HepG2 (cell line): ENCODE data around the gene TNFSF13. TPM values are rescaled to one million over a fixed set of nuclear protein-coding genes. Genes with fewer than 3 reads are reported as not detected.
A peak's percentile ranks its signal among the peaks of the same experiment; 100 is the strongest.

Experiments
- CEBPB ChIP-seq: IDR thresholded peaks from 2 replicates; pipeline ENCODE4 v1.6.1; 2011; ENCODE audit warnings: low read depth, low read length, improper control_type of control experiment, borderline replicate concordance
- DR1 ChIP-seq: sonication (generic); formaldehyde crosslinking; IDR thresholded peaks from 2 replicates; pipeline ENCODE4 v1.8.0; 2021; ENCODE audit warnings: mild to moderate bottlenecking, missing genetic modification reagents, inconsistent platforms
- NFYC ChIP-seq: IDR thresholded peaks from 2 replicates; pipeline ENCODE4 v1.6.1; 2016; ENCODE audit warnings: missing genetic modification reagents, missing compliant biosample characterization
- RFX1 ChIP-seq: fragments of 450-650 bp; IDR thresholded peaks from 2 replicates; pipeline ENCODE4 v1.6.1; 2017
- SNAI1 ChIP-seq: sonication (generic); formaldehyde crosslinking; IDR thresholded peaks from 2 replicates; pipeline ENCODE4 v1.5.0; 2020; ENCODE audit warnings: mild to moderate bottlenecking, missing genetic modification reagents, borderline replicate concordance
- ZNF263 ChIP-seq: sonication (generic); formaldehyde crosslinking; IDR thresholded peaks from 2 replicates; pipeline ENCODE4 v1.4.0; 2020; ENCODE audit warnings: missing genetic modification reagents
- ZNF333 ChIP-seq: sonication (generic); formaldehyde crosslinking; IDR thresholded peaks from 2 replicates; pipeline ENCODE4 v1.4.0; 2020; ENCODE audit warnings: mild to moderate bottlenecking, missing genetic modification reagents, borderline replicate concordance
- ZNF768 ChIP-seq: sonication (generic); formaldehyde crosslinking; IDR thresholded peaks from 2 replicates; pipeline ENCODE4 v1.4.0; 2020; ENCODE audit warnings: missing genetic modification reagents
- polyA plus RNA-seq, 8 experiments: library from polyadenylated mRNA; depleted of rRNA in 3 of 8; stranded (reverse) in 7 of 8; unstranded in 1 of 8; fragments of >200 nt; fragmentation: Illumina TruSeq in 4 of 8; extraction: Trizol in 4 of 8; gene quantifications; 2 replicates each; pipeline versions ENCODE4 v1.2.1 to v1.2.3, GENCODE V29; 2011 to 2016; ENCODE audit warnings: low read depth in 4 of 8, missing spikeins in 1 of 8, mixed read lengths in 1 of 8; ENCODE audit not compliant: insufficient read depth in 1 of 8
- total RNA-seq, 5 experiments: library from RNA; depleted of rRNA; stranded (reverse); fragments of >200 nt; fragmentation: Illumina TruSeq; extraction: Trizol; gene quantifications; 2 replicates each; pipeline ENCODE4 v1.2.3, GENCODE V29; 2016; ENCODE audit warnings: low read depth in 1 of 5
- TF ChIP-seq, protein P1 (sequence below): sonication (generic); formaldehyde crosslinking; IDR thresholded peaks from 2 replicates; pipeline ENCODE4 v1.8.0; 2022; ENCODE audit warnings: missing genetic modification reagents, mild to moderate bottlenecking, moderate library complexity, borderline replicate concordance
- TF ChIP-seq, protein P2 (sequence below): sonication (generic); formaldehyde crosslinking; IDR thresholded peaks from 2 replicates; pipeline ENCODE4 v1.5.0; 2020; ENCODE audit warnings: missing genetic modification reagents
- TF ChIP-seq, protein P3 (sequence below): sonication (generic); formaldehyde crosslinking; IDR thresholded peaks from 2 replicates; pipeline ENCODE4 v1.8.1; 2023; ENCODE audit warnings: mild to moderate bottlenecking, missing genetic modification reagents
- TF ChIP-seq, protein P4 (sequence below): sonication (generic); formaldehyde crosslinking; IDR thresholded peaks from 2 replicates; pipeline ENCODE4 v1.5.0; 2020; ENCODE audit warnings: mild to moderate bottlenecking, missing genetic modification reagents
- TF ChIP-seq, protein P5 (sequence below): sonication (generic); formaldehyde crosslinking; IDR thresholded peaks from 2 replicates; pipeline ENCODE4 v1.8.0; 2022; ENCODE audit warnings: mild to moderate bottlenecking, missing genetic modification reagents, moderate library complexity
- TF ChIP-seq, protein P6 (sequence below): sonication (generic); formaldehyde crosslinking; conservative IDR thresholded peaks from 2 replicates; pipeline ENCODE4 v1.8.0; 2022; ENCODE audit warnings: low read depth, missing genetic modification reagents
- TF ChIP-seq, protein P7 (sequence below): sonication (generic); formaldehyde crosslinking; IDR thresholded peaks from 2 replicates; pipeline ENCODE4 v1.4.0; 2020; ENCODE audit warnings: mild to moderate bottlenecking, missing genetic modification reagents

TNFSF13 gene
- total and polyA plus RNA-seq, 2 of the 13 experiments (the other 11 are each of a cell fraction or from before 2014, with no cell fraction given): 2.5 to 3.3 TPM

DNA sequence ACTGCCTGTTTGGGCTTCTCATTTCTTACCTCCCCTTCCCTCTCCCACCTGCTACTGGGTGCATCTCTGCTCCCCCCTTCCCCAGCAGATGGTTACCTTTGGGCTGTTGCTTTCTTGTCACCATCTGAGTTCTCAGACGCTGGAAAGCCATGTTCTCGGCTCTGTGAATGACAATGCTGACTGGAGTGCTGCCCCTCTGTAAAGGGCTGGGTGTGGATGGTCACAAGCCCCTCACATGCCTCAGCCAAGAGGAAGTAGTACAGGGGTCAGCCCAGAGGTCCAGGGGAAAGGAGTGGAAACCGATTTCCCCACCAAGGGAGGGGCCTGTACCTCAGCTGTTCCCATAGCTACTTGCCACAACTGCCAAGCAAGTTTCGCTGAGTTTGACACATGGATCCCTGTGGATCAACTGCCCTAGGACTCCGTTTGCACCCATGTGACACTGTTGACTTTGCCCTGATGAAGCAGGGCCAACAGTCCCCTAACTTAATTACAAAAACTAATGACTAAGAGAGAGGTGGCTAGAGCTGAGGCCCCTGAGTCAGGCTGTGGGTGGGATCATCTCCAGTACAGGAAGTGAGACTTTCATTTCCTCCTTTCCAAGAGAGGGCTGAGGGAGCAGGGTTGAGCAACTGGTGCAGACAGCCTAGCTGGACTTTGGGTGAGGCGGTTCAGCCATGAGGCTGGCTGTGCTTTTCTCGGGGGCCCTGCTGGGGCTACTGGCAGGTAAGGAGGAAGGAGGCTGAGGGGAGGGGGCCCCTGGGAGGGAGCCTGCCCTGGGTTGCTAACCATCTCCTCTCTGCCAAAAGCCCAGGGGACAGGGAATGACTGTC is 20.7 kb downstream of the TNFSF13 start, which contains the start of gene CD68 (continued):
- TF ChIP-seq, protein P1, sequence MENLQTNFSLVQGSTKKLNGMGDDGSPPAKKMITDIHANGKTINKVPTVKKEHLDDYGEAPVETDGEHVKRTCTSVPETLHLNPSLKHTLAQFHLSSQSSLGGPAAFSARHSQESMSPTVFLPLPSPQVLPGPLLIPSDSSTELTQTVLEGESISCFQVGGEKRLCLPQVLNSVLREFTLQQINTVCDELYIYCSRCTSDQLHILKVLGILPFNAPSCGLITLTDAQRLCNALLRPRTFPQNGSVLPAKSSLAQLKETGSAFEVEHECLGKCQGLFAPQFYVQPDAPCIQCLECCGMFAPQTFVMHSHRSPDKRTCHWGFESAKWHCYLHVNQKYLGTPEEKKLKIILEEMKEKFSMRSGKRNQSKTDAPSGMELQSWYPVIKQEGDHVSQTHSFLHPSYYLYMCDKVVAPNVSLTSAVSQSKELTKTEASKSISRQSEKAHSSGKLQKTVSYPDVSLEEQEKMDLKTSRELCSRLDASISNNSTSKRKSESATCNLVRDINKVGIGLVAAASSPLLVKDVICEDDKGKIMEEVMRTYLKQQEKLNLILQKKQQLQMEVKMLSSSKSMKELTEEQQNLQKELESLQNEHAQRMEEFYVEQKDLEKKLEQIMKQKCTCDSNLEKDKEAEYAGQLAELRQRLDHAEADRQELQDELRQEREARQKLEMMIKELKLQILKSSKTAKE (CRISPR knock-in tag): no peak
- TF ChIP-seq RFX1 (peak; percentile 95), DR1 (CRISPR knock-in tag) (peak; percentile 59; the same call in 1 of the 2 replicates), ZNF768 (CRISPR knock-in tag) (0 out of 2 replicates have a peak, but pooled peaks have one; percentile 5), ZNF263 (CRISPR knock-in tag) (peak; percentile 52), NFYC (no peak), SNAI1 (no peak; the same call in 1 of the 2 replicates), CEBPB (peak; percentile 95), ZNF333 (no peak)
- TF ChIP-seq, protein P2, sequence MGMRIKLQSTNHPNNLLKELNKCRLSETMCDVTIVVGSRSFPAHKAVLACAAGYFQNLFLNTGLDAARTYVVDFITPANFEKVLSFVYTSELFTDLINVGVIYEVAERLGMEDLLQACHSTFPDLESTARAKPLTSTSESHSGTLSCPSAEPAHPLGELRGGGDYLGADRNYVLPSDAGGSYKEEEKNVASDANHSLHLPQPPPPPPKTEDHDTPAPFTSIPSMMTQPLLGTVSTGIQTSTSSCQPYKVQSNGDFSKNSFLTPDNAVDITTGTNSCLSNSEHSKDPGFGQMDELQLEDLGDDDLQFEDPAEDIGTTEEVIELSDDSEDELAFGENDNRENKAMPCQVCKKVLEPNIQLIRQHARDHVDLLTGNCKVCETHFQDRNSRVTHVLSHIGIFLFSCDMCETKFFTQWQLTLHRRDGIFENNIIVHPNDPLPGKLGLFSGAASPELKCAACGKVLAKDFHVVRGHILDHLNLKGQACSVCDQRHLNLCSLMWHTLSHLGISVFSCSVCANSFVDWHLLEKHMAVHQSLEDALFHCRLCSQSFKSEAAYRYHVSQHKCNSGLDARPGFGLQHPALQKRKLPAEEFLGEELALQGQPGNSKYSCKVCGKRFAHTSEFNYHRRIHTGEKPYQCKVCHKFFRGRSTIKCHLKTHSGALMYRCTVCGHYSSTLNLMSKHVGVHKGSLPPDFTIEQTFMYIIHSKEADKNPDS (CRISPR knock-in tag): no peak
- TF ChIP-seq, protein P3, sequence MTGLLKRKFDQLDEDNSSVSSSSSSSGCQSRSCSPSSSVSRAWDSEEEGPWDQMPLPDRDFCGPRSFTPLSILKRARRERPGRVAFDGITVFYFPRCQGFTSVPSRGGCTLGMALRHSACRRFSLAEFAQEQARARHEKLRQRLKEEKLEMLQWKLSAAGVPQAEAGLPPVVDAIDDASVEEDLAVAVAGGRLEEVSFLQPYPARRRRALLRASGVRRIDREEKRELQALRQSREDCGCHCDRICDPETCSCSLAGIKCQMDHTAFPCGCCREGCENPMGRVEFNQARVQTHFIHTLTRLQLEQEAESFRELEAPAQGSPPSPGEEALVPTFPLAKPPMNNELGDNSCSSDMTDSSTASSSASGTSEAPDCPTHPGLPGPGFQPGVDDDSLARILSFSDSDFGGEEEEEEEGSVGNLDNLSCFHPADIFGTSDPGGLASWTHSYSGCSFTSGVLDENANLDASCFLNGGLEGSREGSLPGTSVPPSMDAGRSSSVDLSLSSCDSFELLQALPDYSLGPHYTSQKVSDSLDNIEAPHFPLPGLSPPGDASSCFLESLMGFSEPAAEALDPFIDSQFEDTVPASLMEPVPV (CRISPR knock-in tag): no peak; the same call in 1 of the 2 replicates
- TF ChIP-seq, protein P4, sequence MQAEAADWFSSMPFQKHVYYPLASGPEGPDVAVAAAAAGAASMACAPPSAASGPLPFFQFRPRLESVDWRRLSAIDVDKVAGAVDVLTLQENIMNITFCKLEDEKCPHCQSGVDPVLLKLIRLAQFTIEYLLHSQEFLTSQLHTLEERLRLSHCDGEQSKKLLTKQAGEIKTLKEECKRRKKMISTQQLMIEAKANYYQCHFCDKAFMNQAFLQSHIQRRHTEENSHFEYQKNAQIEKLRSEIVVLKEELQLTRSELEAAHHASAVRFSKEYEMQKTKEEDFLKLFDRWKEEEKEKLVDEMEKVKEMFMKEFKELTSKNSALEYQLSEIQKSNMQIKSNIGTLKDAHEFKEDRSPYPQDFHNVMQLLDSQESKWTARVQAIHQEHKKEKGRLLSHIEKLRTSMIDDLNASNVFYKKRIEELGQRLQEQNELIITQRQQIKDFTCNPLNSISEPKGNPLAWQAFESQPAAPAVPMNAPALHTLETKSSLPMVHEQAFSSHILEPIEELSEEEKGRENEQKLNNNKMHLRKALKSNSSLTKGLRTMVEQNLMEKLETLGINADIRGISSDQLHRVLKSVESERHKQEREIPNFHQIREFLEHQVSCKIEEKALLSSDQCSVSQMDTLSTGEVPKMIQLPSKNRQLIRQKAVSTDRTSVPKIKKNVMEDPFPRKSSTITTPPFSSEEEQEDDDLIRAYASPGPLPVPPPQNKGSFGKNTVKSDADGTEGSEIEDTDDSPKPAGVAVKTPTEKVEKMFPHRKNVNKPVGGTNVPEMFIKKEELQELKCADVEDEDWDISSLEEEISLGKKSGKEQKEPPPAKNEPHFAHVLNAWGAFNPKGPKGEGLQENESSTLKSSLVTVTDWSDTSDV: no peak
- TF ChIP-seq, protein P5, sequence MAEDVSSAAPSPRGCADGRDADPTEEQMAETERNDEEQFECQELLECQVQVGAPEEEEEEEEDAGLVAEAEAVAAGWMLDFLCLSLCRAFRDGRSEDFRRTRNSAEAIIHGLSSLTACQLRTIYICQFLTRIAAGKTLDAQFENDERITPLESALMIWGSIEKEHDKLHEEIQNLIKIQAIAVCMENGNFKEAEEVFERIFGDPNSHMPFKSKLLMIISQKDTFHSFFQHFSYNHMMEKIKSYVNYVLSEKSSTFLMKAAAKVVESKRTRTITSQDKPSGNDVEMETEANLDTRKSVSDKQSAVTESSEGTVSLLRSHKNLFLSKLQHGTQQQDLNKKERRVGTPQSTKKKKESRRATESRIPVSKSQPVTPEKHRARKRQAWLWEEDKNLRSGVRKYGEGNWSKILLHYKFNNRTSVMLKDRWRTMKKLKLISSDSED (CRISPR knock-in tag): no peak
- TF ChIP-seq, protein P6, sequence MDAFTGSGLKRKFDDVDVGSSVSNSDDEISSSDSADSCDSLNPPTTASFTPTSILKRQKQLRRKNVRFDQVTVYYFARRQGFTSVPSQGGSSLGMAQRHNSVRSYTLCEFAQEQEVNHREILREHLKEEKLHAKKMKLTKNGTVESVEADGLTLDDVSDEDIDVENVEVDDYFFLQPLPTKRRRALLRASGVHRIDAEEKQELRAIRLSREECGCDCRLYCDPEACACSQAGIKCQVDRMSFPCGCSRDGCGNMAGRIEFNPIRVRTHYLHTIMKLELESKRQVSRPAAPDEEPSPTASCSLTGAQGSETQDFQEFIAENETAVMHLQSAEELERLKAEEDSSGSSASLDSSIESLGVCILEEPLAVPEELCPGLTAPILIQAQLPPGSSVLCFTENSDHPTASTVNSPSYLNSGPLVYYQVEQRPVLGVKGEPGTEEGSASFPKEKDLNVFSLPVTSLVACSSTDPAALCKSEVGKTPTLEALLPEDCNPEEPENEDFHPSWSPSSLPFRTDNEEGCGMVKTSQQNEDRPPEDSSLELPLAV (CRISPR knock-in tag): no peak
- TF ChIP-seq, protein P7, sequence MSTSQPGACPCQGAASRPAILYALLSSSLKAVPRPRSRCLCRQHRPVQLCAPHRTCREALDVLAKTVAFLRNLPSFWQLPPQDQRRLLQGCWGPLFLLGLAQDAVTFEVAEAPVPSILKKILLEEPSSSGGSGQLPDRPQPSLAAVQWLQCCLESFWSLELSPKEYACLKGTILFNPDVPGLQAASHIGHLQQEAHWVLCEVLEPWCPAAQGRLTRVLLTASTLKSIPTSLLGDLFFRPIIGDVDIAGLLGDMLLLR: peak; percentile 61; the same call in 1 of the 2 replicates
